ENCODE data around the gene RGS7. TPM values are rescaled to one million over a fixed set of nuclear protein-coding genes. Genes with fewer than 3 reads are reported as not detected.

The RGS7 gene
- total RNA-seq, 1 experiment from 2014 or later, result 1.5 TPM

- no peak overlapping the region for H2BK15ac ChIP-seq (ENCODE audit: low read depth, low read length)
- TF ChIP-seq CTCF (conservative IDR thresholded peaks at IDR 0.05), result no peak
- no peaks in the 10 kb centered on the region for H3K23me2 ChIP-seq (ENCODE audit: insufficient read length, low read depth, low read length, poor library complexity, severe bottlenecking)
- H3K27me3 ChIP-seq (ENCODE audit: insufficient read depth, low read length), result no peaks in the 10 kb centered on the region
- H3K27me3 Mint-ChIP-seq (ENCODE audit: low read depth), result no peaks in the 10 kb centered on the region
- H3K79me2 ChIP-seq (ENCODE audit: insufficient read depth, low read length), result no peaks in the 10 kb centered on the region
- H3K27ac ChIP-seq (ENCODE audit: insufficient read length, low read depth, low read length), result no peak overlapping the region
- no peak overlapping the region for H3K56ac ChIP-seq (ENCODE audit: insufficient read length, low read depth, low read length)
- no peak overlapping the region for H2BK20ac ChIP-seq (ENCODE audit: low read depth, low read length, poor library complexity, severe bottlenecking)
- H3K9me3 ChIP-seq (ENCODE audit: control insufficient read depth, low read depth, low read length), result no peaks in the 10 kb centered on the region
- H4K8ac ChIP-seq (replicated peaks; ENCODE audit: insufficient read length, low read depth, low read length), result no peak overlapping the region
- H2AK5ac ChIP-seq (ENCODE audit: insufficient read length, low read length), result no peak overlapping the region
- H3K18ac ChIP-seq (ENCODE audit: insufficient read length, low read depth, low read length), result no peak overlapping the region
- H3K27ac Mint-ChIP-seq, result no peak overlapping the region
- 100% methylated on average over 1 of the region's 2 CpGs for WGBS (ENCODE audit: extremely low coverage, insufficient read length, low lambda C conversion rate)
- H3K4me2 ChIP-seq (ENCODE audit: insufficient read depth, insufficient read length, low read length), result no peak overlapping the region
- 0 out of 5 replicates have a peak, but pooled peaks cover 2 to 3% of the 10 kb centered on the region in 2 experiments for H3K9me3 Mint-ChIP-seq
- no peak overlapping the region for H4K91ac ChIP-seq (ENCODE audit: insufficient read length, low read depth, low read length)
- H2BK5ac ChIP-seq (ENCODE audit: insufficient read length, low read length), result no peak overlapping the region
- H3K4me1 ChIP-seq (ENCODE audit: insufficient read depth, low read length), result no peaks in the 10 kb centered on the region
- no peaks in the 10 kb centered on the region for H3K4me1 Mint-ChIP-seq
- no peak overlapping the region for H4K5ac ChIP-seq (ENCODE audit: insufficient read length, low read depth, low read length)
- H3K36me3 Mint-ChIP-seq (ENCODE audit: insufficient read depth in 1 of 3, low read depth in 3 of 3), result no peaks in the 10 kb centered on the region
- H3K4ac ChIP-seq (ENCODE audit: low read depth, low read length), result no peak overlapping the region
- H3K14ac ChIP-seq (ENCODE audit: insufficient read depth, low read length), result no peak overlapping the region
- no peak overlapping the region for H3K23ac ChIP-seq (ENCODE audit: insufficient read length, low read depth, low read length)
- H3K79me1 ChIP-seq (ENCODE audit: insufficient read depth, low read depth, low read length, poor library complexity, severe bottlenecking), result no peaks in the 10 kb centered on the region
- no peak for DNase-seq
- no peak overlapping the region for H2BK12ac ChIP-seq (ENCODE audit: insufficient read length, low read depth, low read length)
- H4K20me1 ChIP-seq (ENCODE audit: control insufficient read depth, insufficient read depth, insufficient read length), result no peaks in the 10 kb centered on the region
- no peak overlapping the region for H2BK120ac ChIP-seq (ENCODE audit: low read depth, low read length, poor library complexity, severe bottlenecking)
- H3K9ac ChIP-seq (ENCODE audit: extremely low read depth, insufficient read length, low read length), result no peak overlapping the region
- no peak overlapping the region for H3T11ph ChIP-seq (ENCODE audit: low read length)
- no peak overlapping the region for H3K4me3 Mint-ChIP-seq
- H2AFZ ChIP-seq (ENCODE audit: low read length), result no peak overlapping the region
Measured at GRCh38 chr1:240776237-240776636, 580.8 kb downstream of the RGS7 start.
